Lower leg skin (tissue), 4 donors: ENCODE data around the gene IFT27. TPM values are rescaled to one million over a fixed set of nuclear protein-coding genes. Genes with fewer than 3 reads are reported as not detected.

ENCODE experiments used
- DNase-seq, 2 donors: peaks; one replicate each; pipeline ENCODE4 v3.0.0-alpha.2; 2019; ENCODE audit warnings: low spot score in 2 of 2
- H3K4me3 ChIP-seq: fragments of 200-600 bp; sonication (generic); 2 replicates; pipeline ENCODE4 v1.5.1; 2017; ENCODE audit warnings: mild to moderate bottlenecking, low read depth; ENCODE audit not compliant: poor library complexity, severe bottlenecking
- POLR2A ChIP-seq, 2 donors: fragments of 450-650 bp; IDR thresholded peaks; one replicate each; pipeline ENCODE4 v1.6.1; 2016 to 2017; ENCODE audit warnings: antibody characterized with exemption in 2 of 2, mild to moderate bottlenecking in 1 of 2, moderate library complexity in 1 of 2
- WGBS, 2 donors: methylation state at CpG; one replicate each; pipeline ENCODE4 v1.1.5; 2018; 5-methylcytosine and 5-hydroxymethylcytosine counted together
- intact Hi-C: fragments of 100-400 bp; cut with DNase I; formaldehyde crosslinking; loops from one replicate; pipeline ENCODE4 v1.15.0; 2023; ENCODE audit warnings: low total_unique reads
- total RNA-seq, 4 donors: library from RNA; depleted of rRNA; stranded (reverse); fragments of >200 nt; gene quantifications; one replicate each; pipeline ENCODE4 v1.1.0, GENCODE V29; 2016
- TF ChIP-seq, protein P1 (sequence below), 3 donors: fragments of 450-650 bp; IDR thresholded peaks; one replicate each; pipeline ENCODE4 v1.5.1; 2016; ENCODE audit warnings: antibody characterized with exemption in 3 of 3, mild to moderate bottlenecking in 3 of 3, moderate library complexity in 2 of 3

Gene IFT27
- total RNA-seq, 4 donors from 2014 or later: 4.3 to 9.3 (median 8.7) TPM

DNA sequence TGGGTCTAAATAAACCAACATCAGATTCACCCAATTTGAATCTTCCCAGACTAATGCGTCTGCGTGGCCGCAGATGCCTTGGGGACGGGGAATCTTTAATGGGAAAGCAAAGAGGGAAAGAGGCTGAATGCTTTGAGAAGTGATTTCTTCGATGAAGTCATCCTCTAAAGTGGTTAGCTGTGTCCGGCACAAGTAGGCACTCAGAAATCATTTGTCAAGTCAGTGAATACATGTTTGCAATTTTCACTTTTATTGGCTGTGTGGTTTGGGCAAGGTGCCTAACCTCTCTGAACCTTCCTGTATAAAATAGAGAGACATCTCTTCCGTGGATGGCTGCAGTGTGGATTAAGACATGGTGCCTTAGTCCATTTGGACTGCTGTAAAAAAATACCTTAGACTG, 19.7 kb upstream of the IFT27 start:
- intact Hi-C loops: no loop called here
- TF ChIP-seq, protein P1, sequence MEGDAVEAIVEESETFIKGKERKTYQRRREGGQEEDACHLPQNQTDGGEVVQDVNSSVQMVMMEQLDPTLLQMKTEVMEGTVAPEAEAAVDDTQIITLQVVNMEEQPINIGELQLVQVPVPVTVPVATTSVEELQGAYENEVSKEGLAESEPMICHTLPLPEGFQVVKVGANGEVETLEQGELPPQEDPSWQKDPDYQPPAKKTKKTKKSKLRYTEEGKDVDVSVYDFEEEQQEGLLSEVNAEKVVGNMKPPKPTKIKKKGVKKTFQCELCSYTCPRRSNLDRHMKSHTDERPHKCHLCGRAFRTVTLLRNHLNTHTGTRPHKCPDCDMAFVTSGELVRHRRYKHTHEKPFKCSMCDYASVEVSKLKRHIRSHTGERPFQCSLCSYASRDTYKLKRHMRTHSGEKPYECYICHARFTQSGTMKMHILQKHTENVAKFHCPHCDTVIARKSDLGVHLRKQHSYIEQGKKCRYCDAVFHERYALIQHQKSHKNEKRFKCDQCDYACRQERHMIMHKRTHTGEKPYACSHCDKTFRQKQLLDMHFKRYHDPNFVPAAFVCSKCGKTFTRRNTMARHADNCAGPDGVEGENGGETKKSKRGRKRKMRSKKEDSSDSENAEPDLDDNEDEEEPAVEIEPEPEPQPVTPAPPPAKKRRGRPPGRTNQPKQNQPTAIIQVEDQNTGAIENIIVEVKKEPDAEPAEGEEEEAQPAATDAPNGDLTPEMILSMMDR (IDR thresholded peaks at IDR 0.05): no peak
- TF ChIP-seq POLR2A (IDR thresholded peaks at IDR 0.05): no peak
- 87 to 90% methylated on average over 7 of the region's 7 CpGs for WGBS, 2 donors
- H3K4me3 ChIP-seq: no peak overlapping the region
- DNase-seq: no peak

DNA sequence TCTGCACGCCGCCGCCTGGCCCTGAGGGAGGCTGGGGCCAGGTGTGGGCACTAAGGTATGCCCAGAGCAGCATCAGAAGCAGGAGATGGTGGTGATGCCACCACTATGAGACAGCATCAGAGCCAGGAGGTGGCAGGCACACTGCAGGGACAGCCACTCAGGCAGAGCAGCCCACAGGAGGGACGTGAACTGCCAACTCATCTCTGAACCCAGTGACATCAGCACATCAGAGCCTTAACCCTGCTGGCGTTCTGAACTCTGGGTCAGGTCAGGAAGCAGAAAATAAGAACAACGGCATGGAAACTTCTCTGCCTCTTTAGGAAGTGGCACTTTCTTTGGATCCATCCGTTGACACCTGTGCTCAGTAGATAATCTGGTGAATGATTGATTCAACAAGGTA, 14.7 kb upstream of the IFT27 start:
- intact Hi-C loops: no loop called here
- H3K4me3 ChIP-seq: no peak overlapping the region
- TF ChIP-seq, protein P1 (IDR thresholded peaks at IDR 0.05): no peak
- TF ChIP-seq POLR2A (IDR thresholded peaks at IDR 0.05): no peak
- DNase-seq: no peak
- WGBS, 2 donors: 22 to 23% methylated on average over 7 of the region's 7 CpGs

DNA sequence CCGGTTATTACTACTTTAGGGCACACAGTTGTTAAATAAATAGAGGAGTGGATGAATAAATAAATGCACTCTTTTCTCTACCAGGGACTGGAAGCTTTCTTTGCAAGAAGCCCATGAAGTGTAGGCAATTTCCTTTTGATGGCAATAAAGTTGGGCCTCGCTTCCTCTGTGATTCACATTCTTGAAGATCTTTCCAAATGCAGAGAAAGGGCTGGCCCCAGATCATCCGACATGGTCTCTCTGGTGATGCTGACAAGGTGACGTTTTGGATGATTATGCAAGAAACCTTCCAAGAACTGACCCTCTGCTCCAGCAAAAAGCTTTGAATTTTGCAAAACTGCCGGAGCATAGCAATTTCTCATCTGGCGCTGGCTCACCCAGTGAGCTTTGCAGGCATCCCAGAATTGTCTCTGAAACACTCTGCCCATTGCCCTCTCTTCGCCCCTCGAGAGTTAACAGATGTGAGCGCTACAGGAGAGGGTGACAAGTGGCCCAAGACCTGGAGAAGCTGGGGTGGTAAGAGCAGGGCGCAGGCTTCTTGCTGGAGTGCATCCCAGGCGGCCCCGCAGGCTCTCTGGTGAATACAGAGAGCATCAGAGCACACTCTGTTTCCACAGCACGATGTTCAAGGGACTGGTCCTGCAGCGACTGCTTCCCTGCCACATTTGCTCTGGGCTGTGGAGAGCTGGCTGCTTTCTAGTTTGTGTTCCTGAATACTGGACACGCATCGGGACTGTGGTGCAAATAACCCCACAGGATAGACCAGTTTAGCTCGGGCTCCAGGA, 11.5 kb upstream of the IFT27 start:
- no peak for DNase-seq
- TF ChIP-seq, protein P1 (IDR thresholded peaks at IDR 0.05): no peak
- no peak for TF ChIP-seq POLR2A (IDR thresholded peaks at IDR 0.05)
- intact Hi-C loops: loop anchor here (10.0 kb wide), 1 partner anchor 197 kb away; no protein-coding TSS in a partner anchor
- H3K4me3 ChIP-seq: no peak overlapping the region
- 76 to 78% methylated on average over 17 of the region's 17 CpGs for WGBS, 2 donors

DNA sequence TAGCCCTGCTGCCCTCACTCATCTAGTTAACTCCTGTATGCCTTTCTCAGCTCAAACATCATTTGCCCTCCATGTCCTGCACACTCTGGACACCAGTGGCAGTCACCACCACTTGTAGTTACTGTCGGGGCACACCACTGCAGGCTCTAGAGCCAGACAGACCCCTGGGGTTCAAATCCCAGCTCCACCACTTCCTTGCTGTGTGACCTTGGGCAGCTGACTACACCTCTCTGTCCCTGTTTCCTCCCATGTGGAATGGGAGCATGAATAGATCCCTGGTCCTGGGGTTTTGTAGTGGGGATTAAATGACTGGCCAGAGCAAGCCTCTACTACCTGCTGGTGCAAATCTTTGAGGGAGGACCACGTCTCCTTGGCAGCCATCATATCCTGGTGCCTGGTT, 7.8 kb upstream of the IFT27 start:
- WGBS, 2 donors: 87 to 93% methylated on average over 2 of the region's 2 CpGs

DNA sequence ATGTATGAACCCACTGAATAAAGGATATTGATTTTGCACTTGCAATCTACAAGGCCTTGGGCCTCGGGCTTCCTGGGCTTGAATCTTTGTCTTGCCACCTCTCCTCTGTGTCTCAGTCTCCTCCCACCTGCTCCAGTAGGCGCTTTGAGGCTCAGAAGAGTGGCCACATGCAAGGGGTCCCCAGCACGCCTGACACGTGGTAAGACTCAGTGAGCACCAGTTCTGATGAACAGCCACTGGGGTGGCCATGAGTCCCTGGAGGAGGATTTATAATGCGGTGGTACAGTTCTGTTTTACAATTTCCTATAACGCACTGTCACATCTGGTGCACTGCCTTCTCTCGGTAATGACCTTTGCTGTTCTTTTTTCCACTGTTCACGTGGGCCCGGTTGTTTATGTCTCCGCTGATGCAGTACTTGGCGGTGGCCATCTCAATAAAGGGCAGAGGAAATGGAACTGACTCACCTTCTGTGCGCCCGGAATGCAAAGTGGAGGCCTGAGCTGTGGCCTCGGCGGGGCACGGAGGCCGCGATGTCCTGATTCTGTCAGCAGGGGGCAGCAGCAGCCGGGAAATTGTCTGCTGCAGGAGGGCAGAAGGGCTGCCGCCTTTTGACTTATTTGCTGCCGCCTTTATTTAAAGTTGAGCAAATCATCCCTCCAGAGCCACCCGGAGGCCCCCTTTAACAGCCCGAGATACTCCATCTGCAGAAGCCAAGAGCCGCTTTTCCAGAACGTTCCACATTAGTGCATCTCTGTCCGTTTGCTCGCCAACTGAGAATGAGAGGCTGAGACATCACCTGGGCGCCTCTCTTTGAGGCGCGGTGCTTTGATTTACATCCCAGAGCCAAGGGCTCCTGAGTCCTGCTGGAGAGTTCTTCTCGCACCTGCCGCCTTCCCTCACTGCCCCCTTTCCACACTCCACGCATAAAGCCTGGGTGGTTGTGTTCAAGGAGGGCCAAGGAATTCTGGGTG, 6.0 kb upstream of the IFT27 start:
- peak; percentile 65 to 95 for DNase-seq
- TF ChIP-seq, protein P1 (IDR thresholded peaks at IDR 0.05): peak in 1 of 3 donors; percentile 79
- no peak for TF ChIP-seq POLR2A (IDR thresholded peaks at IDR 0.05)
- WGBS, 2 donors: 18 to 19% methylated on average over 33 of the region's 33 CpGs

More for the DNA sequence above, 7.8 kb upstream of the IFT27 start:
- TF ChIP-seq, protein P1 (IDR thresholded peaks at IDR 0.05): no peak
- intact Hi-C loops: loop anchor here (5.0 to 10.0 kb wide), 2 partner anchors 74 to 201 kb away; no protein-coding TSS in a partner anchor
- H3K4me3 ChIP-seq: no peak overlapping the region
- DNase-seq: no peak

More for the DNA sequence above, 6.0 kb upstream of the IFT27 start:
- intact Hi-C loops: loop anchor here (5.0 to 10.0 kb wide), 2 partner anchors 75 to 203 kb away; no protein-coding TSS in a partner anchor
- no peak overlapping the region for H3K4me3 ChIP-seq
